GDM1 (cell line): ENCODE data around the gene CYB561D2.

ENCODE experiments used
- DNase-seq: peaks from one replicate; lab custom pipeline; 2025; lab: John Stamatoyannopoulos, UW

CYB561D2 gene

DNA sequence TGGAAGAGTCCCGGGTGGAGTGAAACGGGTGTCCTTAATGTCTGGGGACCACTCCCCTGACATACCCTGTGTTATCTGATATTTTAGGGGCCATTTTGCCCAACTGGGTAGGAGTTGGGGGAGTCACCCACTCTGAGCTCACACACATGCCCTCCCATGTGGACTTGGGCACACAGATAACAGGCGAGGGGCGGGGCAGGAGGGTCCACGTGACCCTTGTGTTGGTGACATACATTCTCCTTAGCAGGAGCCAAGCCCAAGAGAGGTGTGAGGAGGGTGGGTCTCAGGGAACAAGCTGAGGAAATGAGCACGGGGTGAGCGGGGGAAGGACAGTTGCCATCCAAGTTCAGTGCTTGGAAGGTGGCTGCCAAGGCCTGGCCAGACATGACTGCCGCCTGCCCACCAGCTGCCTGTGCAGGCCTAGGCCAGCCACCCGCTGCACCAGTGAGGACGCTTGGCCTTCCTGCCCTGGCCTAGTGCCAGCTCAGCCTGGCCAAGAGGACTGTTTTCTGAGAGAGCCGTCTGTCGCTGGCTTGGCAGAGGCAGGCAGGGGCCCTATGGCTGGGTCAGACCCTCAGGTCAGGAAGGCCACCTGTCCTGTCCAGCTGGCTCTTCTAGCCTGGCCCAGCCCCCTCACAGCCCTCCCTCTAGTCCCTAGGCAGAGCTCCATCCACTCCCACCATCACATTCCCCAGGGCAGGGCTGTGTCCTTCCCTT, 40.0 kb downstream of the CYB561D2 start:
- no peak for DNase-seq

DNA sequence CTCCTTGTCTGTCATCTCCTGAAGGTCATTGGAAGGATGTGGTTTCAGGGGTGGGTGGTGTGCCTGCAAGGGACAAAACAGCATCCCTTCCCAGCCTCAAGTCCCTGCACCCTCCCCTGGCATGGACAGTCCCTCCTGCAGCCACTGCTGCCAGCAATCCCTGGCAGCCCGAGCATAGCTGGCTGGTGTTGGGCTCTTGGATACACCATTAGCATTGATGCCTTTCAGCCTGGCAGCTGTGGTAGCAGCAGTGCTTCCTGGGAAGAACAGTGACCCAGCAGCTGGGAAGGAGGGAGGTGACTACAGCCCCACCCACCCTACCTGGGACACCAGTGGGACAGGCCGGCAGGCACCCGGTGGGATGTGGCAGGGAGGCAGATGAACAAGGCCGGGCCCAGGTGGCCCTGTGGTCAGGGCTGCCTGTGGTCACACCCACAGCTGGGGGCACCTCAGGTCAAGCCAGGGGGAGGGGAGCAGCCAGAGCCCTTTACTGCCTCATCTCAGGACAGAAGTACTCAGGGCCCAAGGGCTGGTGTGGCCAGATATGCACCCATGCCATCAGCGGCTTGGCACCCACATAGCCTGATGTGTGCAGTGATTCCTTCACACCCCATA, 41.5 kb downstream of the CYB561D2 start:
- DNase-seq, result no peak

DNA sequence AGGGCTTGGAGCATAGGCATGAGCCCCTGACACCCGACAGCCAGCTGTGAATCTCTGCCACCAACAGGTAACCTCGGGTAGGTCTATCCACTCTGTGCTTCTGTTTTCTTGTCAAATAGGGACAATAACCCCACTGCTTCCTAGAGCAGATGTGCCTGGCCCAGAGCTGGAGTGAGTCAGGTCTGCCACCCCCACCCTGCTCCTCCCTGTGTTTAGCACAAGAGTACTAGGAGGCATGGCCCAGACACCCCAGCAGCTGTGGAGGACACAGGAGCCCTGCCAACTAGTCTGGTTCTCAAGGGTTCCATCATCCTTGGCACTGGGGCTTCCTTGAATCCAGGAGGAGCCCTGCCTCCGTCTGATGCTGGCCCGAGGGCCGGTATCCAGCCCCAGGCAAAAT, 42.4 kb downstream of the CYB561D2 start:
- no peak for DNase-seq

- DNase-seq, result no peak
Measured at GRCh38 chr3:50395070-50395860, 44.6 kb downstream of the CYB561D2 start.

- DNase-seq, result no peak
Measured at GRCh38 chr3:50396502-50396901, 45.8 kb downstream of the CYB561D2 start.

GRCh38 chr3:50401978-50402595, 51.4 kb downstream of the CYB561D2 start:
- DNase-seq, result no peak
